Measurements from ENCODE around the gene RPTOR.

The RPTOR gene

GRCh38 chr17:80888276-80889160 is 343.9 kb downstream of the RPTOR start:
- no peak for DNase-seq

- DNase-seq, result no peak
These were observed 344.9 kb downstream of the RPTOR start for GRCh38 chr17:80889231-80890195.

DNA sequence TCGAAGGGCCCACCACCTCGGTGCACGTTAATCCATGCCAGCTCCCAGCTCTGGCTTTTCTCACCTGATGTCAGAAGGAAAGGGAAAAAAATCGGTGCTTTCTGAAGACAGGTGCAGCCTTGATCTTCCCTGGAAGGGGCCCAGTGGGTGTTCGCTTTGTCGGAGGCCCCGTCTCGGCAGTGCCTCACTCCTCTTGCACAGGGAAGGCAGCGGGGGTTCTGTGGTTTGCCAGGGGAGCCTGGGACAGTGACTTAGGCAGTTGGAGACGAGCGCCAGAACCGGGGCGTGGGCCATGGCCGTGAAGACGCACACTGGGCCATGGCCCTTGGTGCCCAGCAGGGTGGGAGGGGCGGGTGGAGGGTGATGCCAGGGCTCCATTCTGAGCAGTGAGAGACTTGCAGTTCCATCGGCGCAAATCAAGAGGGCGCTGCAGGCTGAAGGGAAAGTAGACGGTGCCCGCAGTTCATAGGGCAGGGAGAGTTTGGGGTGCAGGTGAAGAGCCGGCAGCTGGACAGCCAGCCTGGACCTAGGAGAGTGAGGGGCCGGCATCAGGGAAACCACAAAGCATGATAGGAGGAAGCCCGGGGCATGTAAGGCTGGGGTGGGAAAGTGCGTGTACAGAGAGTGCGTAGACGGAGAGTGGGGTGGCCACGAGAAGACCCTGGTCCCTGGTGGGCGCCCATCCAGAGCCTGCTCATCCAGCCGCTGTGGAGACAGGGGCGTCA is 345.7 kb downstream of the RPTOR start:
- DNase-seq, result no peak

- no peak for DNase-seq
These were observed 346.3 kb downstream of the RPTOR start for GRCh38 chr17:80890921-80891396.

DNA sequence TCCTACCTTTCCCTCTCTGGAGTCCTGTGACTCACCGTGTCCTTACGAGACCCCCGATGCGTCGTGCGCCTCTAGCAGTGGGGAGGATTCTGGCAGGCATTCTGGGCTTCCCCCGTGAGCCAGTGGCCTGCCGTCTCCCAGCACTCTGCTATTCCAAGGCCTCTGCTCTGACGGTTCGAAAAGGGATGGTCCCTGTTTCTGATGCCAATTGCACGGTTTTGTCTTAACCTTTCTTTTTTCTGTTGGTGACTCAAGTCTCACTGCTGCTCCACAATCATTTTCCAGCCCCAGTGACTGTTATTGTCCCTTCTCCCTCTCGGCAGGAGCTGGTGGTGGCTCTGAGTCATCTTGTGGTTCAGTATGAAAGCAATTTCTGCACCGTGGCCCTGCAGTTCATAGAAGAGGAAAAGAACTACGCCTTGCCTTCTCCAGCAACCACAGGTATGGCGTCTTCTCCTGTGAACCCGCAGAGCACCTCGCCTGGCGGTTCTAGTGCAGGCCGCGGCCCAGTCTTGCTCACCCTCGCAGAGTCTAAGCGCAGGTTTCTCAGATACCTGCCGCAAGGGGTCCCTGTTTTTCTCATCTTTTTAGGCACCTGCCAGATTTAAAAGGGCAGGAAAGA is 346.9 kb downstream of the RPTOR start:
- peak; percentile 85 for DNase-seq

DNA sequence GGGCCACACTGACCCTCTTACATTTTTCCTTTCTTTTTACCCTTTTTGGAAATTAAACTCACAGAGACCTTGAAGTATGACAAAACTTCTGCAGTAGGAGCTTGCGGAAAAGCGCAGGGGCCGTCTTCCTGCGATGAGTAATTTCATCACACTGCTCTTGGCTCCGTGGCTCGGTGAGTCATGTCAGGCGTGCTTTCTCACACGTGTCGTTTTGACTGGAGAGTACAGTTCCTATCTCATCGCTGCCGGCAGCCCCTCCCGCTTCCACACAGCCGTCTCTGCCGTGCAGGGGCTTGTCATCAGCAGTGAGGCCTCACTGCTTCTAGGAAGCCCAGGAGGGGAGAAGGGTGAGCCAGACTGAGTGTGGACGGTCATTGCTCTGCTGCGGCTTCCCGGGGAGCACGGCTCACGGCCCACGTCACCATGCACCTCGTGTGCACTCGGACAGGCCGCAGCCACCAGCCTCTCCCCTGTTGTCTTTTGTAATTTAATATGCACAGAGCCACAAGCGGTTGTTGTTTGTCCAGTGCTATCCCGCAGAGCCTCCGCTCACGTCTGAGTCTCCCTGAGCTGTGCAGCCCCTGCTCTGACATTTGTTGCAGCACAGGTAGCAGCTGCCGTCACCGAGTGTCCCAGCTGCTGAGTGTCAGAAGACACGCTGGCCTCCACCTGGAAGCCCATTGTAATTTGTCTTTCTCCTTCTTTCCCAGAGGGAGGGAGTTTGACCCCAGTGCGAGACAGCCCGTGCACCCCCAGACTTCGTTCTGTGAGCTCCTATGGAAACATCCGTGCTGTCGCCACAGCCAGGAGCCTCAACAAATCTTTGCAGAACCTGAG is 347.6 kb downstream of the RPTOR start:
- DNase-seq, result peak; percentile 97

GRCh38 chr17:80892900-80893603 is 348.4 kb downstream of the RPTOR start:
- peak; percentile 7 for DNase-seq

- DNase-seq, result no peak
These were observed 349.2 kb downstream of the RPTOR start for GRCh38 chr17:80893604-80894438.

GRCh38 chr17:80894439-80894721 is 349.7 kb downstream of the RPTOR start:
- DNase-seq, result no peak

- DNase-seq, result no peak
These were observed 350.1 kb downstream of the RPTOR start for GRCh38 chr17:80894726-80895125.

GRCh38 chr17:80895366-80895765 is 350.7 kb downstream of the RPTOR start:
- DNase-seq, result no peak

GRCh38 chr17:80898716-80899115 is 354.1 kb downstream of the RPTOR start:
- DNase-seq, result no peak

DNA sequence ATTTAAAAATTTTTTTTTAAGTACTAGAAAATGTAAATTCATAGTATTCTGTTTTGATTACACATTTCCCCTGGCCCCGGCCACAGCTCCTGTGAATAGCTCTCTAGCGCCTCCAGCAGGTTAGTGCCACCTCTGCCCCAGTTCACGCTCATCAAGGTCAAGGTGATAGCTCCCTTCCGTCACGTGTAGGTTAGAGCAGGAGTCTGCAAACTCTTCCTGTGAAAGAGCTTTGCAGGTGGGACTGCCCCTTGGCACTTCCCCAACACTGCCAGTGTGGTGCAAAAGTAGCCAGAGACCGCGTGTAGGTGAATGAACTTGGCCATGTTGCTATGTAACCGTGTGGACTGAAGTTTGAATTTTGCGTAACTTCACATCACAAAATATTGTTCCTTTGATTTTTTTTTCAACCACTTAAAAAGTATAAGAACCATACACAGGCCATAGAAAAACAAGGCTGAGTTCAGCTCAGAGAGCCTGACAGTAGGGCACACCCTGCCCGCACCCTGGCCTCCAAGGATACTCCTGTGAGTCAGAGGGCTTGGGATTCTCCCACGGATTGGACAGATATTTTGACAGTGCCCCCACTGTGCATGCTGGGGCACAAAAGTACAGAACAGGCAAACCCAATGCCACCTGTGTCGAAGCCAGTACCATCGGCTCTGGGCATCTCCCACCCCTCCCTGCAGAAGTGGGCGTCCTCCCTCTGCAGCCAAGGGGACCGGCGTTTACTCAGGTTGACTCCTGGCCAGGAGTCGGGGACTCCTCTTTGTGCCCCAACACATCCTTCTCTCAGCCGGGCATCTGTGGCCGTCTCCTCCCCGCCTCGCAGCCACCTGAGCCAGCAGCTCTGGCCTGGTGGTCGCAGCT is 355.0 kb downstream of the RPTOR start:
- DNase-seq, result no peak

GRCh38 chr17:80901319-80901718 is 356.7 kb downstream of the RPTOR start:
- DNase-seq, result no peak

- DNase-seq, result no peak
These were observed 357.7 kb downstream of the RPTOR start for GRCh38 chr17:80902197-80902962.

DNA sequence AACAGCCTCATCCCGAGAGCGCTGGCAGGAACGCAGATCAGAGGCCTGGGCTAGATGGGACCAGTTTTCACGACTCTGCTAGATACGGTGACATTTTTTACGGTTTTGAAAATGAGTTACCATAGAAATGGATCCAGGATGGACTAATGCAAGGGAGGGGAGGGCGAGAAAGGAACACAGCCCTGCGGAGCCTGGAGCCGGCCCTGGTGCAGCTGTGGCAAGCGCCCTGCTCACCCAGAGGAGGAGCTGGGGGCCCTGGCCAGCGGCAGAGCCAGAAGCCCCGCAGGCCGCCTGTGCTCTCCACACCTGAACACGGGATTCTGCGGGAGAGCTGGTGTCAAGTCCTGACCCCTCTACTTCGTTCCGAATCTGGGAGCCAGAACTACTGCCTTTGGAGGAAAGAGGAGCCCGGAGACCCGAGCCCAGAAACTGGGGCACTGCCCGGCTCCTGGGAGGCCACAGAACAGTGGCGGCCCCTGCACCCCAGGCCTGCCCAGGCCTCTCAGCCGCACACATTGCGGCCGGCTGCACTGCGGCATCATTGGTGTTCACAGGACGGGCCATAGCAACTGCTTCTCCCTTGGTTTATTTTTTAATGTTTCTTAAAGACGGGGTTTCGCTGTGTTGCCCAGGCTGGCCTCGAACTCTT is 358.4 kb downstream of the RPTOR start:
- DNase-seq, result no peak

GRCh38 chr17:80904036-80904753 is 359.6 kb downstream of the RPTOR start:
- DNase-seq, result no peak
